OCI-LY1 (cell line): ENCODE measurements around the gene CENPVL1.

Source experiments
- H2AFZ ChIP-seq: fragments of 200-600 bp; sonication (generic), shearing (Covaris generic); 2 replicates; pipeline ENCODE4 v1.6.0; 2014; ENCODE audit warnings: antibody characterized with exemption, mild to moderate bottlenecking, low read length
- H3F3A ChIP-seq: fragments of 200-600 bp; sonication (generic), shearing (Covaris generic); 2 replicates; pipeline ENCODE4 v1.6.0; 2014; ENCODE audit warnings: mild to moderate bottlenecking, antibody characterized with exemption, low read length, moderate library complexity; ENCODE audit not compliant: insufficient read depth
- H3K27ac ChIP-seq: fragments of 200-600 bp; sonication (generic); 2 replicates; pipeline ENCODE4 v1.5.1; 2014; ENCODE audit warnings: low read length, mixed run types, mild to moderate bottlenecking, low read depth; ENCODE audit not compliant: poor library complexity, severe bottlenecking
- H3K27me3 ChIP-seq: fragments of 200-600 bp; sonication (generic); 2 replicates; pipeline ENCODE4 v1.6.0; 2014; ENCODE audit warnings: antibody characterized with exemption, mild to moderate bottlenecking, low read length, moderate library complexity; ENCODE audit not compliant: insufficient read depth
- H3K36me3 ChIP-seq: fragments of 200-600 bp; sonication (generic); 2 replicates; pipeline ENCODE4 v1.6.1; 2014; ENCODE audit warnings: mild to moderate bottlenecking, antibody characterized with exemption, low read length, moderate library complexity, mixed read lengths; ENCODE audit not compliant: insufficient read depth
- H3K4me1 ChIP-seq: fragments of 200-600 bp; sonication (generic); 2 replicates; pipeline ENCODE4 v1.5.1; 2014; ENCODE audit warnings: mild to moderate bottlenecking, low read length, moderate library complexity; ENCODE audit not compliant: insufficient read depth, severe bottlenecking
- H3K4me2 ChIP-seq: fragments of 200-600 bp; sonication (generic), shearing (Covaris generic); 2 replicates; pipeline ENCODE4 v1.6.1; 2014; ENCODE audit warnings: low read length
- H3K4me3 ChIP-seq: fragments of 200-600 bp; sonication (generic); 2 replicates; pipeline ENCODE4 v1.5.1; 2014; ENCODE audit warnings: low read length, low read depth, mild to moderate bottlenecking, mixed read lengths; ENCODE audit not compliant: poor library complexity, severe bottlenecking
- H3K79me2 ChIP-seq: fragments of 200-600 bp; shearing (Covaris generic); 2 replicates; pipeline ENCODE4 v1.6.1; 2016; ENCODE audit warnings: mixed run types, low read length, mixed read lengths; ENCODE audit not compliant: insufficient read depth
- H3K9ac ChIP-seq: fragments of 200-600 bp; sonication (generic), shearing (Covaris generic); 2 replicates; pipeline ENCODE4 v1.6.1; 2014; ENCODE audit warnings: mild to moderate bottlenecking, low read length, mixed read lengths
- H3K9me2 ChIP-seq: fragments of 200-600 bp; sonication (generic), shearing (Covaris generic); 2 replicates; pipeline ENCODE4 v1.6.1; 2014; ENCODE audit warnings: low read depth, mild to moderate bottlenecking, low read length, mixed read lengths
- H3K9me3 ChIP-seq: fragments of 200-600 bp; shearing (Covaris generic); 2 replicates; pipeline ENCODE4 v1.6.1; 2014; ENCODE audit warnings: low read length, mixed read lengths
- H4K20me1 ChIP-seq: fragments of 200-600 bp; sonication (generic), shearing (Covaris generic); 2 replicates; pipeline ENCODE4 v1.6.0; 2016; ENCODE audit warnings: mild to moderate bottlenecking, low read length; ENCODE audit not compliant: insufficient read depth
- EZH2 ChIP-seq: fragments of 200-600 bp; sonication (generic), shearing (Covaris generic); IDR thresholded peaks from 2 replicates; pipeline ENCODE4 v1.8.0; 2017; ENCODE audit warnings: borderline replicate concordance, mixed run types, mild to moderate bottlenecking, antibody characterized with exemption, low read length, moderate library complexity, mixed read lengths
- TF ChIP-seq, protein P1 (sequence below): fragments of 200-600 bp; sonication (generic), shearing (Covaris generic); IDR thresholded peaks from 2 replicates; pipeline ENCODE4 v1.5.1; 2017; ENCODE audit warnings: mild to moderate bottlenecking, antibody characterized with exemption, low read length, moderate library complexity, mixed read lengths

The CENPVL1 gene

GRCh38 chrX:51747671-51748070, 37.4 kb downstream of the CENPVL1 start:
- H2AFZ ChIP-seq = no peak overlapping the region

GRCh38 chrX:51759055-51759839, 48.9 kb downstream of the CENPVL1 start:
- no peaks in the 10 kb centered on the region for H4K20me1 ChIP-seq
- H3K4me2 ChIP-seq = no peak overlapping the region
- H3K9ac ChIP-seq = no peak overlapping the region
- H3K4me1 ChIP-seq = no peaks in the 10 kb centered on the region
- no peaks in the 10 kb centered on the region for H3K36me3 ChIP-seq
- TF ChIP-seq EZH2 = no peak
- TF ChIP-seq, protein P1, sequence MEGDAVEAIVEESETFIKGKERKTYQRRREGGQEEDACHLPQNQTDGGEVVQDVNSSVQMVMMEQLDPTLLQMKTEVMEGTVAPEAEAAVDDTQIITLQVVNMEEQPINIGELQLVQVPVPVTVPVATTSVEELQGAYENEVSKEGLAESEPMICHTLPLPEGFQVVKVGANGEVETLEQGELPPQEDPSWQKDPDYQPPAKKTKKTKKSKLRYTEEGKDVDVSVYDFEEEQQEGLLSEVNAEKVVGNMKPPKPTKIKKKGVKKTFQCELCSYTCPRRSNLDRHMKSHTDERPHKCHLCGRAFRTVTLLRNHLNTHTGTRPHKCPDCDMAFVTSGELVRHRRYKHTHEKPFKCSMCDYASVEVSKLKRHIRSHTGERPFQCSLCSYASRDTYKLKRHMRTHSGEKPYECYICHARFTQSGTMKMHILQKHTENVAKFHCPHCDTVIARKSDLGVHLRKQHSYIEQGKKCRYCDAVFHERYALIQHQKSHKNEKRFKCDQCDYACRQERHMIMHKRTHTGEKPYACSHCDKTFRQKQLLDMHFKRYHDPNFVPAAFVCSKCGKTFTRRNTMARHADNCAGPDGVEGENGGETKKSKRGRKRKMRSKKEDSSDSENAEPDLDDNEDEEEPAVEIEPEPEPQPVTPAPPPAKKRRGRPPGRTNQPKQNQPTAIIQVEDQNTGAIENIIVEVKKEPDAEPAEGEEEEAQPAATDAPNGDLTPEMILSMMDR = no peak
- no peaks in the 10 kb centered on the region for H3K27me3 ChIP-seq
- H3K27ac ChIP-seq = no peak overlapping the region
- H2AFZ ChIP-seq = no peak overlapping the region
- no peaks in the 10 kb centered on the region for H3F3A ChIP-seq
- H3K9me2 ChIP-seq = no peaks in the 10 kb centered on the region
- no peaks in the 10 kb centered on the region for H3K79me2 ChIP-seq
- no peak overlapping the region for H3K4me3 ChIP-seq
- H3K9me3 ChIP-seq = no peaks in the 10 kb centered on the region

More at GRCh38 chrX:51747671-51748070, 37.4 kb downstream of the CENPVL1 start:
- Histone ChIP-seq H3K27me3 (no peaks in the 10 kb centered on the region), H3F3A (no peaks in the 10 kb centered on the region), H3K4me2 (no peak overlapping the region), H4K20me1 (no peaks in the 10 kb centered on the region), H3K4me1 (peaks cover 15% of the 10 kb centered on the region), H3K9ac (no peak overlapping the region), H3K9me3 (no peaks in the 10 kb centered on the region), H3K36me3 (peaks cover 19% of the 10 kb centered on the region), H3K27ac (no peak overlapping the region), H3K4me3 (no peak overlapping the region), H3K9me2 (no peaks in the 10 kb centered on the region), H3K79me2 (no peaks in the 10 kb centered on the region)
- TF ChIP-seq, protein P1 = no peak
- TF ChIP-seq EZH2 = no peak

GRCh38 chrX:51760657-51761056, 50.3 kb downstream of the CENPVL1 start:
- Histone ChIP-seq H3K4me3 (no peak overlapping the region), H3F3A (no peaks in the 10 kb centered on the region), H2AFZ (no peak overlapping the region), H3K27me3 (no peaks in the 10 kb centered on the region), H3K9me2 (no peaks in the 10 kb centered on the region), H3K9ac (no peak overlapping the region), H4K20me1 (no peaks in the 10 kb centered on the region), H3K9me3 (no peaks in the 10 kb centered on the region), H3K27ac (no peak overlapping the region), H3K4me1 (no peaks in the 10 kb centered on the region), H3K36me3 (no peaks in the 10 kb centered on the region), H3K79me2 (no peaks in the 10 kb centered on the region), H3K4me2 (no peak overlapping the region)
- no peak for TF ChIP-seq EZH2
- TF ChIP-seq, protein P1 = no peak
